Progenitor cell of endocrine pancreas (in vitro differentiated cells): Measurements from ENCODE around the gene IGFBPL1. TPM values are rescaled to one million over a fixed set of nuclear protein-coding genes. Genes with fewer than 3 reads are reported as not detected.

Source experiments
- DNase-seq: peaks from one replicate; pipeline ENCODE4 v3.0.0; 2021; ENCODE audit warnings: low spot score; ENCODE audit not compliant: unreplicated experiment
- H3K27ac Mint-ChIP-seq: 2 replicates; pipeline ENCODE4 v1.8.0; 2021; ENCODE audit warnings: mild to moderate bottlenecking, moderate library complexity, mixed read lengths
- H3K27me3 Mint-ChIP-seq: 2 replicates; pipeline ENCODE4 v1.8.0; 2021; ENCODE audit warnings: mixed read lengths
- H3K36me3 Mint-ChIP-seq: 2 replicates; pipeline ENCODE4 v1.8.0; 2022; ENCODE audit warnings: mixed read lengths; ENCODE audit not compliant: insufficient read depth
- H3K4me1 Mint-ChIP-seq: 2 replicates; pipeline ENCODE4 v1.8.0; 2021; ENCODE audit warnings: low read depth, mixed read lengths
- H3K4me3 Mint-ChIP-seq: 2 replicates; pipeline ENCODE4 v1.8.0; 2021; ENCODE audit warnings: low read depth, mild to moderate bottlenecking, moderate library complexity, mixed read lengths
- H3K9me3 Mint-ChIP-seq: 2 replicates; pipeline ENCODE4 v1.8.0; 2021; ENCODE audit warnings: low read depth, mixed read lengths
- CTCF ChIP-seq: fragments of 200-600 bp; sonication (generic); IDR thresholded peaks from one replicate; pipeline ENCODE4 v1.5.0; 2021; ENCODE audit warnings: antibody characterized with exemption, mild to moderate bottlenecking; ENCODE audit not compliant: unreplicated experiment
- total RNA-seq: library from RNA; stranded (reverse); gene quantifications from 2 replicates; pipeline ENCODE4 v1.2.1, GENCODE V29; 2021

IGFBPL1 gene
- total RNA-seq, 1 donor from 2014 or later: 4.7 TPM

DNA sequence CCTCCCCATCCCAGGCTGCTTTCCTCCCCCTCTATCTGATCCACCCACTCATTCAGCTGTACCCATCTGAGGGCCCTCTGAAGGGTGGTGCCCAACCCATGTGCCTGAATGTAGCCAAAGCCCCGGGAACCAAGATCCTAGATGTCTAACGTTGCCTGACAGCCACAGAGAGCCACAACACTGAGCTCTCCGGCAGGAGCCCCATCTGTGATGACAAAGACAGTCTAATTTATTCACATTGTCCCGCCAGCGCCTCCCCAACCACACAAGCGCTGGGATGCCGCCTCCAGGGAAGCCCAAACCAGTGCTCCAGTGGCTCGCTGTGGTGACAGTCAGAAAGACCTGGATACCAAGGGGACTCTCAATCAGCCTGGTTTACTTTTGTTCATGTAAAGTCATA, 8.4 kb downstream of the IGFBPL1 start:
- Mint-ChIP-seq H3K36me3 (no peaks in the 10 kb centered on the region), H3K4me3 (no peak overlapping the region), H3K4me1 (peaks cover 4% of the 10 kb centered on the region), H3K27ac (no peak overlapping the region), H3K9me3 (no peaks in the 10 kb centered on the region), H3K27me3 (peaks cover 56% of the 10 kb centered on the region)
- TF ChIP-seq CTCF: no peak
- no peak for DNase-seq

GRCh38 chr9:38414040-38414723, 10.1 kb downstream of the IGFBPL1 start:
- Mint-ChIP-seq H3K27me3 (peaks cover 50% of the 10 kb centered on the region), H3K27ac (no peak overlapping the region), H3K9me3 (no peaks in the 10 kb centered on the region), H3K4me3 (no peak overlapping the region), H3K36me3 (no peaks in the 10 kb centered on the region), H3K4me1 (peaks cover 2% of the 10 kb centered on the region)
- no peak for DNase-seq
- no peak for TF ChIP-seq CTCF

DNA sequence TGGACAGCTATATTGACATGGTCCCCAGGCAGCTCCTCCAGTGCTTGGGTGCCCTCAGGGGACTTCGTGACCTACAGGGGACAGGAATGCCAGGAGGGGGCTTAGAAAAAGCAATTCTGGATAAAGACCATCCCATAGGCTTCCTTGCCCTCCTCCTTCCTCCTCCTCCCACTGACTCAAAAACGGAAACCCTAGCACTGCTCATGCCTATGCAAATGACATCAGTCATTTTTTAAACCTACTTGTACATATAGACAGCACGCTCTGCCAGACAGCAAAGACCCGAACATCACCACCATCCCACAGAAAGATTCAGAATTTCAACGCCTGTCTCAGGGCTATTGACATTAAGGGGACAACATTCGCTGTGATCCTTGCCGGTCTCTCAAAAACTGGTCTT, 11.0 kb downstream of the IGFBPL1 start:
- H3K27me3 Mint-ChIP-seq: peaks cover 47% of the 10 kb centered on the region
- H3K9me3 Mint-ChIP-seq: no peaks in the 10 kb centered on the region
- TF ChIP-seq CTCF: no peak
- no peaks in the 10 kb centered on the region for H3K4me1 Mint-ChIP-seq
- H3K4me3 Mint-ChIP-seq: no peak overlapping the region
- no peaks in the 10 kb centered on the region for H3K36me3 Mint-ChIP-seq
- no peak for DNase-seq
- no peak overlapping the region for H3K27ac Mint-ChIP-seq

GRCh38 chr9:38412751-38413150, 11.5 kb downstream of the IGFBPL1 start:
- no peak for TF ChIP-seq CTCF
- Mint-ChIP-seq H3K4me1 (no peaks in the 10 kb centered on the region), H3K9me3 (no peaks in the 10 kb centered on the region), H3K27ac (no peak overlapping the region), H3K4me3 (no peak overlapping the region), H3K36me3 (no peaks in the 10 kb centered on the region), H3K27me3 (peaks cover 43% of the 10 kb centered on the region)
- no peak for DNase-seq

DNA sequence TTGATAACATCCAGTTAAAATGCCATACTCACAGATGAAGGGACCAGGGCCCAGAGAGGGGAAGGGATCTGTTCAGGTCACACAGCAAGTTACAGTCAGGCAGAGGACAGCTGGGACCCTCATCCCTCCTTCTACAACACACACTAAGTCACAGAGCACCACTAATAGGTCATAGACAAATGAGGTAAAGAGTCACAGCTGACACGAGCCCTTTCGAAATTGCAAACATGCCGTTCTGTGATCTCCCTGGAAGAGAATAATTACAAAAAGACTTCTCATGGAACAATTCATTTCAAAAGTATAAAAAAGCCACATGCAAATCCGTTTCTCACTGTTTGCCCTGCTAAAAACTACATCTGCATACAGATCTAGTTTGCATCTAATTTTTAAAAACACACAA, 15.5 kb downstream of the IGFBPL1 start:
- H3K27ac Mint-ChIP-seq: no peak overlapping the region
- H3K4me1 Mint-ChIP-seq: no peaks in the 10 kb centered on the region
- H3K36me3 Mint-ChIP-seq: no peaks in the 10 kb centered on the region
- no peak overlapping the region for H3K4me3 Mint-ChIP-seq
- DNase-seq: no peak
- no peaks in the 10 kb centered on the region for H3K9me3 Mint-ChIP-seq
- H3K27me3 Mint-ChIP-seq: peaks cover 53% of the 10 kb centered on the region
- no peak for TF ChIP-seq CTCF
